Tibial artery (tissue), 4 donors: Measurements from ENCODE around the gene AEN.
A peak's percentile ranks its signal among the peaks of the same experiment; 100 is the strongest.
"Not testable (repeated sequence)": the region's sequence is repeated elsewhere in the genome, so short reads cannot be mapped to it uniquely, and the experiment has no call there.

Experiments
- DNase-seq, 2 donors: peaks; one replicate each; pipeline ENCODE4 v3.0.0-alpha.2; 2019
- H3K27ac ChIP-seq, 2 donors: fragments of 200-600 bp; sonication (generic) in 1 of 2; 1 replicate in 1 of 2; 2 replicates in 1 of 2; pipeline ENCODE4 v1.5.1; 2018 to 2019; ENCODE audit warnings: mild to moderate bottlenecking in 1 of 2
- H3K27me3 ChIP-seq, 2 donors: fragments of 200-600 bp; sonication (generic) in 1 of 2; one replicate each; pipeline versions ENCODE4 v1.5.1 to v1.6.0; 2016 to 2019
- H3K36me3 ChIP-seq, 3 donors: fragments of 200-600 bp; sonication (generic) in 2 of 3; one replicate each; pipeline ENCODE4 v1.5.1; 2016 to 2019; ENCODE audit warnings: mild to moderate bottlenecking in 2 of 3
- H3K4me1 ChIP-seq, 4 donors: fragments of 200-600 bp; sonication (generic) in 2 of 4; 1 replicate in 3 of 4; 2 replicates in 1 of 4; pipeline ENCODE4 v1.5.1; 2016 to 2019
- H3K4me3 ChIP-seq, 2 donors: fragments of 200-600 bp; sonication (generic) in 1 of 2; 1 replicate in 1 of 2; 2 replicates in 1 of 2; pipeline ENCODE4 v1.5.1; 2018 to 2019; ENCODE audit warnings: mild to moderate bottlenecking in 2 of 2
- H3K9me3 ChIP-seq, 3 donors: fragments of 200-600 bp; sonication (generic) in 1 of 3; one replicate each; pipeline ENCODE4 v1.5.1; 2016 to 2019
- intact Hi-C: fragments of 100-400 bp; cut with DNase I; formaldehyde crosslinking; loops from one replicate; pipeline ENCODE4 v1.15.0; 2023; ENCODE audit warnings: low total_unique reads
- TF ChIP-seq, protein P1 (sequence below), 2 experiments: fragments of 200-600 bp in 1 of 2; fragments of 450-650 bp in 1 of 2; IDR thresholded peaks; one replicate each; pipeline ENCODE4 v1.5.1; 2017 to 2019; ENCODE audit warnings: antibody characterized with exemption in 2 of 2, mild to moderate bottlenecking in 1 of 2, moderate library complexity in 1 of 2

The AEN gene

DNA sequence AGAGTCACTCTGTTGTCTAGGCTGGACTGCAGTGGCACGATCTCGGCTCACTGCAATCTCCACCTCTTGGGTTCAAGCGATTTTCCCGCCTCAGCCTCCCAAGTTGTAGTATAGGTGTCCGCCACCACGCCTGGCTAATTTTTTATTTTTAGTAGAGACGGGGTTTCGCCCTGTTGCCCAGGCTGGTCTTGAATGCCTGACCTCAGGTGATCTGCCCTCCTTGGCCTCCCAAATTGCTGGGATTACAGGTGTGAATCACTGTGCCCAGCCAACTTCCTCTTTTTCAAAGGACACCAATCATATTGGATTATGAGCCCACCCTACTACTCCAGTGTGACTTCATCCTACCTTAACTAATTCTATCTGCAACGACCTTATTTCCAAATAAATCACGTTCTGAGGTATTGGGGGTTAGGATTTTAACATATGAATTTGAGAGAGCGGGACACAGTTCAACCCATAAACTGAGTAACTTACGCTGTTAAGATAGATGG is 20.9 kb downstream of the AEN start:
- no peaks in the 10 kb centered on the region for H3K9me3 ChIP-seq
- intact Hi-C loops, result no loop called here
- H3K27me3 ChIP-seq, result no peaks in the 10 kb centered on the region
- no peak overlapping the region for H3K27ac ChIP-seq
- no peak overlapping the region for H3K4me3 ChIP-seq
- no peaks in the 10 kb centered on the region for H3K36me3 ChIP-seq
- DNase-seq, result no peak
- TF ChIP-seq, protein P1, sequence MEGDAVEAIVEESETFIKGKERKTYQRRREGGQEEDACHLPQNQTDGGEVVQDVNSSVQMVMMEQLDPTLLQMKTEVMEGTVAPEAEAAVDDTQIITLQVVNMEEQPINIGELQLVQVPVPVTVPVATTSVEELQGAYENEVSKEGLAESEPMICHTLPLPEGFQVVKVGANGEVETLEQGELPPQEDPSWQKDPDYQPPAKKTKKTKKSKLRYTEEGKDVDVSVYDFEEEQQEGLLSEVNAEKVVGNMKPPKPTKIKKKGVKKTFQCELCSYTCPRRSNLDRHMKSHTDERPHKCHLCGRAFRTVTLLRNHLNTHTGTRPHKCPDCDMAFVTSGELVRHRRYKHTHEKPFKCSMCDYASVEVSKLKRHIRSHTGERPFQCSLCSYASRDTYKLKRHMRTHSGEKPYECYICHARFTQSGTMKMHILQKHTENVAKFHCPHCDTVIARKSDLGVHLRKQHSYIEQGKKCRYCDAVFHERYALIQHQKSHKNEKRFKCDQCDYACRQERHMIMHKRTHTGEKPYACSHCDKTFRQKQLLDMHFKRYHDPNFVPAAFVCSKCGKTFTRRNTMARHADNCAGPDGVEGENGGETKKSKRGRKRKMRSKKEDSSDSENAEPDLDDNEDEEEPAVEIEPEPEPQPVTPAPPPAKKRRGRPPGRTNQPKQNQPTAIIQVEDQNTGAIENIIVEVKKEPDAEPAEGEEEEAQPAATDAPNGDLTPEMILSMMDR (IDR thresholded peaks at IDR 0.05), result no peak
- peaks cover 0 to 25% (median 20%) of the 10 kb centered on the region in 4 donors for H3K4me1 ChIP-seq

DNA sequence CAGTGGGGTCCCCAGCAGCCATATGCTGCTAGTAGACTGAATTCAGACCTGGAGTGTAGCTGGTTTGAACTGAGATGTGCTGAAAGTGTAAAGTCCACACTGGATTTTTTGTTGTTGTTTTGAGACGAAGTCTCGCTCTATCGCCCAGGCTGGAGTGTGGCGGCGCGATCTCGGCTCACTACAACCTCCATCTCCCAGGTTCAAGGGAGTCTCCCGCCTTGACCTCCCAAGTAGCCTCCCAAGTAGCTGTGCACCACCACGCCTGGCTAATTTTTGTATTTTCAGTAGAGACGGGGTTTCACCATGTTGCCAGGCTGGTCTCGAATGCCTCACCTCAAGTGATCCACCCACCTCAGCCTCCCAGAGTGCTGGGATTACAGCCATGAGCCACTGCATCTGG is 21.4 kb downstream of the AEN start:
- H3K4me1 ChIP-seq, result peaks cover 0 to 28% (median 21%) of the 10 kb centered on the region in 4 donors
- peak; percentile 5 to 33 for DNase-seq
- H3K27ac ChIP-seq, H3K4me3 ChIP-seq, H3K27me3 ChIP-seq, intact Hi-C loops, H3K9me3 ChIP-seq, H3K36me3 ChIP-seq: not testable (repeated sequence)

DNA sequence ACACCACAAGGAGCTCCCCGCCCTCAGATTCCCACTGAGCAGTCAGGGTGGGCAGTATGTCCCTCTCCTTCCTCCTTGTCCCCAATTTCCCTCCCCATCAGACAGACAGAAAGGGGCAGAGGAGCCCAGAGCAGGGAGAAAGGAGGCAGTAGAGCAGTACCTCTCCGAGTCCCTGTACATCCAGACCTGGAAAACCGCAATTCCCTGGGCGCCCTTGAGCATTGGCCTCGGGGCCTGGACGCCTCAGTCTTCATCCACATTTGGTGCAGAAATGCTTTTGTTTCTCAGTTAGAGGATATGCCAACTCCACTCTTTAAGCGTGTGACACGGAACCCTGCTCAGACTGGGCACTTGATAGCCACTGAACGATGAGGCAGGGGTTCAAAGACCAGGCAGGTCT is 23.6 kb downstream of the AEN start:
- H3K36me3 ChIP-seq, result no peaks in the 10 kb centered on the region

DNA sequence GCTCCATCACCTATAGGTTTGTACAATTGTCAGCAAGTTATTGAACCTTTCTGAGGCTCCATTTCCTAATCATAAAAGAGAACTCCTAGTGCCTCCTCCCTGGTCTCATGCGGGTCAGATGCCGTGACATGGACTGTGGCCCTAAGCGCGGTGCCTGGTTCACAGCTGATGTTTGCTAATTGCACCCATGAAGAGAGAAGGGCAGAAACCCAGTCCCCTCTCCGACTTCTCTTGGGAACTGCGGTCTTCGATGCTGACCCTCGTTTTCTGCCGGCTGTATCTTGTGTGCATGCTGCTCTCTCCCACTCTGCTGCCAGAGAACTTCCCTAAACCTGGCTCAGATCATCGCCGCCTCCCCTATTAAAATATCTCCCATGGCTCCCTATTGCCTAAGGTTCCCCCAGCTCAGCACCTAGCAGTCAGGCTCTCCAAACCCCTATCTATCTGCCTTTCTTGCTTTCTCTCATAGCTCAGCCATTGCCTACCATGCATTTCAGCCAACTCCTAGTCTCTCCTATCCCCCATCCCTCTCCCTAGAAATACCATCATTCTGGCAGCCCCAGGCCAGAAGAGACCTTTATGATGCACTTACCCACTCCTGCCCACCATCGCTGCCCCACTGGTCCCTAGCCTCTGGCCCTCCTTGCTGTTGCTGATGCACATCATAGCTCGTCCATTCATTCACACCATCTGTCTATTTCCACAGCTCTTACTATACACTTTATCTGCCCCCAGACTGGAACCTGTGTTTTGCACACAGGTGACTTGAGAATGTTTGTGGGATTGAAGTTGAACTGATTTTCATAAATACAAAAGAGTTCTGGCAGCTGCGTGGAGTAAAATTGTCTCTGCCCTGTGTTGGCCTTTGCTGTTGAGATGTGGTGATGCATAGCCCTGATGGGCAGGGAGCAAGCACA is 24.3 kb downstream of the AEN start:
- DNase-seq, result peak in 1 of 2 donors; percentile 50
- no peak overlapping the region for H3K4me3 ChIP-seq
- intact Hi-C loops, result no loop called here
- H3K27me3 ChIP-seq, result no peaks in the 10 kb centered on the region
- no peaks in the 10 kb centered on the region for H3K9me3 ChIP-seq
- no peaks in the 10 kb centered on the region for H3K36me3 ChIP-seq
- H3K27ac ChIP-seq, result no peak overlapping the region
- TF ChIP-seq, protein P1 (IDR thresholded peaks at IDR 0.05), result no peak
- H3K4me1 ChIP-seq, result peaks cover 0 to 27% (median 0%) of the 10 kb centered on the region in 4 donors

More for the DNA sequence above, 23.6 kb downstream of the AEN start:
- intact Hi-C loops, result no loop called here
- H3K9me3 ChIP-seq, result no peaks in the 10 kb centered on the region
- no peaks in the 10 kb centered on the region for H3K27me3 ChIP-seq
- H3K4me1 ChIP-seq, result peaks cover 0 to 31% (median 3%) of the 10 kb centered on the region in 4 donors
- TF ChIP-seq, protein P1 (IDR thresholded peaks at IDR 0.05), result no peak
- H3K4me3 ChIP-seq, result no peak overlapping the region
- no peak overlapping the region for H3K27ac ChIP-seq
- DNase-seq, result peak in 1 of 2 donors; percentile 27

DNA sequence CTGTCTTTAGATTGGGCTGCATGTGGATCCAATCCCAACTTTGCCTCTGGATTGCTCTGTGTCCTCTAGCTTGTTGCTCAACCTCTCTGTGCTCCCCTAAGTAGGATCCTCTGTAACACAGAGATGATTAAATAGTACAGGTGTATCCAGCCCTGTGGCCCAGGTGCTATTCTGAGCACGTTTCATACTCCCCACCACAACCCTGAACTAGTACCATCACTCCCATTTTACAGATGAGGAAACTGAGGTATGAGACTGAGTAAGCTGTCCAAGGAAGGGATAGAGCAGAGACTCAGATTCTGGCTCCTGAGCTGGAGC is 24.9 kb downstream of the AEN start:
- TF ChIP-seq, protein P1 (IDR thresholded peaks at IDR 0.05), result no peak
- Histone ChIP-seq H3K27ac (no peak overlapping the region), H3K4me1 (peaks cover 0 to 27% (median 0%) of the 10 kb centered on the region in 4 donors), H3K4me3 (no peak overlapping the region), H3K27me3 (no peaks in the 10 kb centered on the region), H3K36me3 (no peaks in the 10 kb centered on the region), H3K9me3 (no peaks in the 10 kb centered on the region)
- intact Hi-C loops, result no loop called here
- no peak for DNase-seq

DNA sequence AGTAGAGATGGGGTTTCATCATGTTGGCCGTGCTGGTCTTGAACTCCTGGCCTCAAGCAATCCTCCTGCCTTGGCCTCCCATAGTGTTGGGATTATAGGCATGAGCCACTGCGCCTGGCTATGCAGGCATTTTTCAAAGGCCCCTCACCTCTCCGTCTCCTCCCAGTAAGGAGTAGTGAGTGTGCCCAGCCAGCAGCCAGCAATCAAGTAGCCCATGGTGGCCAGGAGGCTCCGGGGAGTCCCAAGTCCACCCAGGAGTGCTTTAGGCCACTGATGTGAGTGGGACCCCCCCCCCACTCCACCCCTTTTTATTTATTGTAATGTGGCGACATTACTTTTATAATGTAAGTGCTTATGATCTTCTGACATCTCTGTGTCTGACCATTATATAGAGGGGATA is 25.8 kb downstream of the AEN start:
- TF ChIP-seq, protein P1 (IDR thresholded peaks at IDR 0.05), result no peak
- DNase-seq, result peak in 1 of 2 donors; percentile 31
- H3K9me3 ChIP-seq, result no peaks in the 10 kb centered on the region
- H3K27me3 ChIP-seq, result no peaks in the 10 kb centered on the region
- intact Hi-C loops, result no loop called here
- H3K4me3 ChIP-seq, result no peak overlapping the region
- no peaks in the 10 kb centered on the region for H3K36me3 ChIP-seq
- peaks cover 0 to 27% (median 0%) of the 10 kb centered on the region in 4 donors for H3K4me1 ChIP-seq
- no peak overlapping the region for H3K27ac ChIP-seq
